ENCODE results near the gene SVOP. TPM values are rescaled to one million over a fixed set of nuclear protein-coding genes. Genes with fewer than 3 reads are reported as not detected.
"Not testable (repeated sequence)": the region's sequence is repeated elsewhere in the genome, so short reads cannot be mapped to it uniquely, and the experiment has no call there.

SVOP gene
- total and polyA plus RNA-seq, 2 experiments from 2014 or later: 0.10 TPM; not detected in 1

GRCh38 chr12:108995370-108995992, 25.4 kb downstream of the SVOP start (continued):
- no peak for TF ChIP-seq REST (IDR thresholded peaks at IDR 0.05; ENCODE audit: unreplicated experiment)
- TF ChIP-seq ETS1 (IDR thresholded peaks at IDR 0.05): no peak

GRCh38 chr12:108990103-108990502, 30.8 kb downstream of the SVOP start:
- H3K79me2 ChIP-seq (replicated peaks; ENCODE audit: insufficient read depth); DNase-seq (ENCODE audit: low spot score); H3K27ac Mint-ChIP-seq; H3K36me3 Mint-ChIP-seq (ENCODE audit: low read depth); H2AFZ ChIP-seq; H3K9me2 ChIP-seq (ENCODE audit: insufficient read depth); H3K27me3 Mint-ChIP-seq (ENCODE audit: insufficient read depth, low read depth, poor library complexity); H3K27ac ChIP-seq (ENCODE audit: low read depth); H4K20me1 ChIP-seq (replicated peaks; ENCODE audit: insufficient read depth); H3K4me1 Mint-ChIP-seq; ATAC-seq; H3K9me3 Mint-ChIP-seq; H3K4me1 ChIP-seq (ENCODE audit: insufficient read depth); H3K27me3 ChIP-seq (ENCODE audit: insufficient read depth); H3K4me2 ChIP-seq; H3K4me3 Mint-ChIP-seq; H3K36me3 ChIP-seq (ENCODE audit: insufficient read depth); H3F3A ChIP-seq (replicated peaks; ENCODE audit: low read depth); H3K4me3 ChIP-seq: not testable (repeated sequence)

- Histone ChIP-seq H3K4me1 (ENCODE audit: insufficient read depth) (no peaks in the 10 kb centered on the region), H3K9me2 (ENCODE audit: insufficient read depth) (no peaks in the 10 kb centered on the region), H3K27ac (ENCODE audit: low read depth) (no peak overlapping the region), H3K4me2 (no peak overlapping the region), H3K36me3 (ENCODE audit: insufficient read depth) (no peaks in the 10 kb centered on the region), H2AFZ (no peak overlapping the region), H3K27me3 (ENCODE audit: insufficient read depth) (no peaks in the 10 kb centered on the region), H3F3A (replicated peaks; ENCODE audit: low read depth) (no peaks in the 10 kb centered on the region), H3K4me3 (no peak overlapping the region), H4K20me1 (replicated peaks; ENCODE audit: insufficient read depth) (no peaks in the 10 kb centered on the region), H3K79me2 (replicated peaks; ENCODE audit: insufficient read depth) (no peaks in the 10 kb centered on the region)
- Mint-ChIP-seq H3K9me3 (no peaks in the 10 kb centered on the region), H3K4me3 (no peak overlapping the region), H3K4me1 (no peaks in the 10 kb centered on the region), H3K27me3 (ENCODE audit: insufficient read depth, low read depth, poor library complexity) (peaks cover 10% of the 10 kb centered on the region), H3K27ac (no peak overlapping the region), H3K36me3 (ENCODE audit: low read depth) (no peaks in the 10 kb centered on the region)
- DNase-seq (ENCODE audit: low spot score) (no peak), ATAC-seq (no peak)
- no peak for TF ChIP-seq ZNF114 (CRISPR knock-in tag; IDR thresholded peaks at IDR 0.05)
- TF ChIP-seq REST (IDR thresholded peaks at IDR 0.05; ENCODE audit: unreplicated experiment): no peak
- no peak for TF ChIP-seq ZNF331 (CRISPR knock-in tag; IDR thresholded peaks at IDR 0.05; ENCODE audit: low read depth)
- no peak for TF ChIP-seq CREB1 (CRISPR knock-in tag; IDR thresholded peaks at IDR 0.05; ENCODE audit: low read depth)
- TF ChIP-seq STAT1 (IDR thresholded peaks at IDR 0.05; ENCODE audit: unreplicated experiment): no peak
- no peak for TF ChIP-seq CTCF (conservative IDR thresholded peaks at IDR 0.05; ENCODE audit: low read depth in 2 of 2)
- no peak for TF ChIP-seq JUNB (IDR thresholded peaks at IDR 0.05; ENCODE audit: unreplicated experiment)
- TF ChIP-seq NANOG (IDR thresholded peaks at IDR 0.05; ENCODE audit: borderline replicate concordance): no peak
Measured at GRCh38 chr12:108989376-108989775, 31.5 kb downstream of the SVOP start.

Data from GM23338 (cell line).